ENCODE measurements around the gene RETREG3.

RETREG3 gene

GRCh38 chr17:42563950-42564349 lies 45.2 kb downstream of the RETREG3 start:
- no peak for TF ChIP-seq CTCF (IDR thresholded peaks at IDR 0.05)

GRCh38 chr17:42563543-42563942 lies 45.6 kb downstream of the RETREG3 start:
- TF ChIP-seq CTCF (IDR thresholded peaks at IDR 0.05), result no peak

GRCh38 chr17:42563143-42563509 lies 46.0 kb downstream of the RETREG3 start:
- TF ChIP-seq CTCF (IDR thresholded peaks at IDR 0.05), result no peak

- TF ChIP-seq CTCF (IDR thresholded peaks at IDR 0.05), result no peak
Observed at GRCh38 chr17:42562388-42563142, 46.6 kb downstream of the RETREG3 start.

- no peak for TF ChIP-seq CTCF (IDR thresholded peaks at IDR 0.05)
Observed at GRCh38 chr17:42561897-42562387, 47.2 kb downstream of the RETREG3 start, which contains the start of gene COASY. Gene COASY, plus strand, starts transcription at chr17:42562148. Its CDS starts 475 bp downstream, at chr17:42562623.

- no peak for TF ChIP-seq CTCF (IDR thresholded peaks at IDR 0.05)
Observed at GRCh38 chr17:42560246-42560645, 48.9 kb downstream of the RETREG3 start.

GRCh38 chr17:42559075-42559474 lies 50.1 kb downstream of the RETREG3 start:
- no peak for TF ChIP-seq CTCF (IDR thresholded peaks at IDR 0.05)
